ENCODE measurements around the gene GABARAPL2.

DNA sequence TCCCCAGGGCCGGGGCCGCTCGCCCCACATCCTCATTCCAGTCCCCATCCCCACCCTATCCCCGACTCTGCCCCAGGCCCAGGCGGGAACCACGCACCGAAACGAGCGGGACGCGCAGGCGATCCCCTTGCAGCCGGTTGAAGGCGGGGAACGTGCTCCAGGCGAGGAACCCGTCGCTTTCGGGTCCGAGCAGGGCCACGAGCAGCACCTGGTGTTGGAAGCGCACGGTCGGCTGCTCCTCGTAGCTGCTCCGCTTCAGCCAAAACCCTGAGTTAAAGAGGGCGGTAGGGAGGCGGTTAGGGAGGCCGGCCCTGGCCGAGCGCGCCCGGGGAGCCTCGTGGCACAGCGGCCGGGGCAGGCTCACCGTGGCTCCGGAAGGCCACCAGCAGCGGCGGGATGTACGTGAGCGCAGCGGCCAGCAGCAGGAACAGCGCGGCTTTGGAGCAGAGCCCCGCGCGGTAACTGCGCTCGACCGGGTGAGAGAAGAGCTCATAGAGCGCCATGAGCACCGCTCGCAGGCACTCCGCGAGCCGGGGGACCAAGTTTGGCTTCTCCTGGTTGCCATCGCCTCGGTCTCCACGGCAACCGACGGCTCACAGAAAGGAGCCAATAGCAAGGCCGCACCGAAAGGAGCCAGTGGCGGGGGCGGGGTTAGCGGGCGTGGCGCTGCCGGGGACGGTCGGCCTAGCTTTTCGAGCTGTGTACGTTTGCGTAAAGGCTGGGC lies 10.3 kb upstream of the GABARAPL2 start, which contains the start of gene TMEM231:
- no peak for TF ChIP-seq EZH2phosphoT487 (IDR thresholded peaks at IDR 0.05; ENCODE audit: unreplicated experiment)
- TF ChIP-seq, protein P1, sequence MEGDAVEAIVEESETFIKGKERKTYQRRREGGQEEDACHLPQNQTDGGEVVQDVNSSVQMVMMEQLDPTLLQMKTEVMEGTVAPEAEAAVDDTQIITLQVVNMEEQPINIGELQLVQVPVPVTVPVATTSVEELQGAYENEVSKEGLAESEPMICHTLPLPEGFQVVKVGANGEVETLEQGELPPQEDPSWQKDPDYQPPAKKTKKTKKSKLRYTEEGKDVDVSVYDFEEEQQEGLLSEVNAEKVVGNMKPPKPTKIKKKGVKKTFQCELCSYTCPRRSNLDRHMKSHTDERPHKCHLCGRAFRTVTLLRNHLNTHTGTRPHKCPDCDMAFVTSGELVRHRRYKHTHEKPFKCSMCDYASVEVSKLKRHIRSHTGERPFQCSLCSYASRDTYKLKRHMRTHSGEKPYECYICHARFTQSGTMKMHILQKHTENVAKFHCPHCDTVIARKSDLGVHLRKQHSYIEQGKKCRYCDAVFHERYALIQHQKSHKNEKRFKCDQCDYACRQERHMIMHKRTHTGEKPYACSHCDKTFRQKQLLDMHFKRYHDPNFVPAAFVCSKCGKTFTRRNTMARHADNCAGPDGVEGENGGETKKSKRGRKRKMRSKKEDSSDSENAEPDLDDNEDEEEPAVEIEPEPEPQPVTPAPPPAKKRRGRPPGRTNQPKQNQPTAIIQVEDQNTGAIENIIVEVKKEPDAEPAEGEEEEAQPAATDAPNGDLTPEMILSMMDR (conservative IDR thresholded peaks at IDR 0.05; ENCODE audit: low read depth in 2 of 2) = no peak
- TF ChIP-seq, protein P2, sequence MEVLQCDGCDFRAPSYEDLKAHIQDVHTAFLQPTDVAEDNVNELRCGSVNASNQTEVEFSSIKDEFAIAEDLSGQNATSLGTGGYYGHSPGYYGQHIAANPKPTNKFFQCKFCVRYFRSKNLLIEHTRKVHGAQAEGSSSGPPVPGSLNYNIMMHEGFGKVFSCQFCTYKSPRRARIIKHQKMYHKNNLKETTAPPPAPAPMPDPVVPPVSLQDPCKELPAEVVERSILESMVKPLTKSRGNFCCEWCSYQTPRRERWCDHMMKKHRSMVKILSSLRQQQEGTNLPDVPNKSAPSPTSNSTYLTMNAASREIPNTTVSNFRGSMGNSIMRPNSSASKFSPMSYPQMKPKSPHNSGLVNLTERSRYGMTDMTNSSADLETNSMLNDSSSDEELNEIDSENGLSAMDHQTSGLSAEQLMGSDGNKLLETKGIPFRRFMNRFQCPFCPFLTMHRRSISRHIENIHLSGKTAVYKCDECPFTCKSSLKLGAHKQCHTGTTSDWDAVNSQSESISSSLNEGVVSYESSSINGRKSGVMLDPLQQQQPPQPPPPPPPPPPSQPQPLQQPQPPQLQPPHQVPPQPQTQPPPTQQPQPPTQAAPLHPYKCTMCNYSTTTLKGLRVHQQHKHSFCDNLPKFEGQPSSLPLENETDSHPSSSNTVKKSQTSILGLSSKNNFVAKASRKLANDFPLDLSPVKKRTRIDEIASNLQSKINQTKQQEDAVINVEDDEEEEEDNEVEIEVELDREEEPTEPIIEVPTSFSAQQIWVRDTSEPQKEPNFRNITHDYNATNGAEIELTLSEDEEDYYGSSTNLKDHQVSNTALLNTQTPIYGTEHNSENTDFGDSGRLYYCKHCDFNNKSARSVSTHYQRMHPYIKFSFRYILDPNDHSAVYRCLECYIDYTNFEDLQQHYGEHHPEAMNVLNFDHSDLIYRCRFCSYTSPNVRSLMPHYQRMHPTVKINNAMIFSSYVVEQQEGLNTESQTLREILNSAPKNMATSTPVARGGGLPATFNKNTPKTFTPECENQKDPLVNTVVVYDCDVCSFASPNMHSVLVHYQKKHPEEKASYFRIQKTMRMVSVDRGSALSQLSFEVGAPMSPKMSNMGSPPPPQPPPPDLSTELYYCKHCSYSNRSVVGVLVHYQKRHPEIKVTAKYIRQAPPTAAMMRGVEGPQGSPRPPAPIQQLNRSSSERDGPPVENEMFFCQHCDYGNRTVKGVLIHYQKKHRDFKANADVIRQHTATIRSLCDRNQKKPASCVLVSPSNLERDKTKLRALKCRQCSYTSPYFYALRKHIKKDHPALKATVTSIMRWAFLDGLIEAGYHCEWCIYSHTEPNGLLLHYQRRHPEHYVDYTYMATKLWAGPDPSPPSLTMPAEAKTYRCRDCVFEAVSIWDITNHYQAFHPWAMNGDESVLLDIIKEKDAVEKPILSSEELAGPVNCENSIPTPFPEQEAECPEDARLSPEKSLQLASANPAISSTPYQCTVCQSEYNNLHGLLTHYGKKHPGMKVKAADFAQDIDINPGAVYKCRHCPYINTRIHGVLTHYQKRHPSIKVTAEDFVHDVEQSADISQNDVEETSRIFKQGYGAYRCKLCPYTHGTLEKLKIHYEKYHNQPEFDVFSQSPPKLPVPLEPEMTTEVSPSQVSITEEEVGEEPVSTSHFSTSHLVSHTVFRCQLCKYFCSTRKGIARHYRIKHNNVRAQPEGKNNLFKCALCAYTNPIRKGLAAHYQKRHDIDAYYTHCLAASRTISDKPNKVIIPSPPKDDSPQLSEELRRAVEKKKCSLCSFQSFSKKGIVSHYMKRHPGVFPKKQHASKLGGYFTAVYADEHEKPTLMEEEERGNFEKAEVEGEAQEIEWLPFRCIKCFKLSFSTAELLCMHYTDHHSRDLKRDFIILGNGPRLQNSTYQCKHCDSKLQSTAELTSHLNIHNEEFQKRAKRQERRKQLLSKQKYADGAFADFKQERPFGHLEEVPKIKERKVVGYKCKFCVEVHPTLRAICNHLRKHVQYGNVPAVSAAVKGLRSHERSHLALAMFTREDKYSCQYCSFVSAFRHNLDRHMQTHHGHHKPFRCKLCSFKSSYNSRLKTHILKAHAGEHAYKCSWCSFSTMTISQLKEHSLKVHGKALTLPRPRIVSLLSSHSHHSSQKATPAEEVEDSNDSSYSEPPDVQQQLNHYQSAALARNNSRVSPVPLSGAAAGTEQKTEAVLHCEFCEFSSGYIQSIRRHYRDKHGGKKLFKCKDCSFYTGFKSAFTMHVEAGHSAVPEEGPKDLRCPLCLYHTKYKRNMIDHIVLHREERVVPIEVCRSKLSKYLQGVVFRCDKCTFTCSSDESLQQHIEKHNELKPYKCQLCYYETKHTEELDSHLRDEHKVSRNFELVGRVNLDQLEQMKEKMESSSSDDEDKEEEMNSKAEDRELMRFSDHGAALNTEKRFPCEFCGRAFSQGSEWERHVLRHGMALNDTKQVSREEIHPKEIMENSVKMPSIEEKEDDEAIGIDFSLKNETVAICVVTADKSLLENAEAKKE (CRISPR knock-in tag; IDR thresholded peaks at IDR 0.05) = no peak
- TF ChIP-seq, protein P3, sequence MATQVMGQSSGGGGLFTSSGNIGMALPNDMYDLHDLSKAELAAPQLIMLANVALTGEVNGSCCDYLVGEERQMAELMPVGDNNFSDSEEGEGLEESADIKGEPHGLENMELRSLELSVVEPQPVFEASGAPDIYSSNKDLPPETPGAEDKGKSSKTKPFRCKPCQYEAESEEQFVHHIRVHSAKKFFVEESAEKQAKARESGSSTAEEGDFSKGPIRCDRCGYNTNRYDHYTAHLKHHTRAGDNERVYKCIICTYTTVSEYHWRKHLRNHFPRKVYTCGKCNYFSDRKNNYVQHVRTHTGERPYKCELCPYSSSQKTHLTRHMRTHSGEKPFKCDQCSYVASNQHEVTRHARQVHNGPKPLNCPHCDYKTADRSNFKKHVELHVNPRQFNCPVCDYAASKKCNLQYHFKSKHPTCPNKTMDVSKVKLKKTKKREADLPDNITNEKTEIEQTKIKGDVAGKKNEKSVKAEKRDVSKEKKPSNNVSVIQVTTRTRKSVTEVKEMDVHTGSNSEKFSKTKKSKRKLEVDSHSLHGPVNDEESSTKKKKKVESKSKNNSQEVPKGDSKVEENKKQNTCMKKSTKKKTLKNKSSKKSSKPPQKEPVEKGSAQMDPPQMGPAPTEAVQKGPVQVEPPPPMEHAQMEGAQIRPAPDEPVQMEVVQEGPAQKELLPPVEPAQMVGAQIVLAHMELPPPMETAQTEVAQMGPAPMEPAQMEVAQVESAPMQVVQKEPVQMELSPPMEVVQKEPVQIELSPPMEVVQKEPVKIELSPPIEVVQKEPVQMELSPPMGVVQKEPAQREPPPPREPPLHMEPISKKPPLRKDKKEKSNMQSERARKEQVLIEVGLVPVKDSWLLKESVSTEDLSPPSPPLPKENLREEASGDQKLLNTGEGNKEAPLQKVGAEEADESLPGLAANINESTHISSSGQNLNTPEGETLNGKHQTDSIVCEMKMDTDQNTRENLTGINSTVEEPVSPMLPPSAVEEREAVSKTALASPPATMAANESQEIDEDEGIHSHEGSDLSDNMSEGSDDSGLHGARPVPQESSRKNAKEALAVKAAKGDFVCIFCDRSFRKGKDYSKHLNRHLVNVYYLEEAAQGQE (IDR thresholded peaks at IDR 0.05; ENCODE audit: unreplicated experiment) = no peak
- no peak for TF ChIP-seq EZH2 (IDR thresholded peaks at IDR 0.05; ENCODE audit: low read depth, unreplicated experiment)
